ENCODE data around the gene FOXI2.

GRCh38 chr10:127715249-127715648, 21.7 kb upstream of the FOXI2 start:
- TF ChIP-seq CTCF (IDR thresholded peaks at IDR 0.05 in 2 of 3, conservative IDR thresholded peaks at IDR 0.05 in 1 of 3; ENCODE audit: borderline replicate concordance in 1 of 3, insufficient read depth in 1 of 3, low read depth in 2 of 3, low read length in 2 of 3) (peak in 1 of 3 experiments; percentile 2; a peak in 1 of 6 replicates), YY1 (IDR thresholded peaks at IDR 0.05; ENCODE audit: extremely low read depth, insufficient replicate concordance, low read depth, low read length) (no peak), SIN3A (IDR thresholded peaks at IDR 0.05; ENCODE audit: low read depth) (no peak), CBX3 (IDR thresholded peaks at IDR 0.05; ENCODE audit: low read depth) (no peak), POLR2A (IDR thresholded peaks at IDR 0.05; ENCODE audit: borderline replicate concordance, extremely low read depth, insufficient read depth, insufficient read length) (no peak), POLR2AphosphoS5 (IDR thresholded peaks at IDR 0.05; ENCODE audit: low read depth, low read length) (no peak), ELF1 (IDR thresholded peaks at IDR 0.05; ENCODE audit: borderline replicate concordance, low read depth) (no peak), ZFX (IDR thresholded peaks at IDR 0.05) (no peak)
